K562 (cell line): ENCODE results near the gene HLA-E. TPM values are rescaled to one million over a fixed set of nuclear protein-coding genes. Genes with fewer than 3 reads are reported as not detected.

ENCODE experiments used
- BACH1 ChIP-seq: fragments of 200-800 bp; sonication (Bioruptor generic); IDR thresholded peaks from 2 replicates; pipeline ENCODE4 v1.6.1; 2016; ENCODE audit warnings: missing genetic modification characterization, missing compliant biosample characterization
- BRD9 ChIP-seq: fragments of 450-650 bp; IDR thresholded peaks from 2 replicates; pipeline ENCODE4 v1.6.1; 2018; ENCODE audit warnings: low read depth; ENCODE audit not compliant: partially characterized antibody
- ETV6 ChIP-seq, 3 experiments: fragments of 150-350 bp in 1 of 3; sonication (generic) in 1 of 3; formaldehyde crosslinking in 1 of 3; IDR thresholded peaks; 2 replicates each; pipeline versions ENCODE4 v1.6.1 to v1.8.0; 2014 to 2022; ENCODE audit warnings: borderline replicate concordance in 2 of 3, low read depth in 2 of 3, antibody characterized with exemption in 1 of 3, low read length in 1 of 3, mild to moderate bottlenecking in 1 of 3, missing genetic modification reagents in 1 of 3
- EWSR1 ChIP-seq: fragments of 450-650 bp; IDR thresholded peaks from 2 replicates; pipeline ENCODE4 v1.6.1; 2018; ENCODE audit warnings: borderline replicate concordance, mild to moderate bottlenecking, low read depth, moderate library complexity; ENCODE audit not compliant: partially characterized antibody
- FOSL1 ChIP-seq: fragments of 200-800 bp; sonication (Bioruptor generic); conservative IDR thresholded peaks from 2 replicates; pipeline ENCODE4 v1.6.1; 2016; ENCODE audit warnings: missing genetic modification characterization, missing compliant biosample characterization
- HLTF ChIP-seq: fragments of 450-650 bp; IDR thresholded peaks from 2 replicates; pipeline ENCODE4 v1.6.1; 2016
- JUND ChIP-seq, 2 experiments: IDR thresholded peaks; 2 replicates in 1 of 2; 3 replicates in 1 of 2; pipeline ENCODE4 v1.6.1; 2011; ENCODE audit warnings: borderline replicate concordance in 2 of 2, low read depth in 2 of 2, low read length in 2 of 2, improper control_type of control experiment in 1 of 2, missing biosample characterization in 1 of 2, missing genetic modification characterization in 1 of 2, missing genetic modification reagents in 1 of 2
- NFXL1 ChIP-seq: fragments of 450-650 bp; formaldehyde crosslinking; IDR thresholded peaks from 2 replicates; pipeline ENCODE4 v1.4.0; 2021; ENCODE audit warnings: mild to moderate bottlenecking
- NFYB ChIP-seq: IDR thresholded peaks from 2 replicates; pipeline ENCODE4 v1.6.1; 2011; ENCODE audit warnings: mild to moderate bottlenecking, moderate library complexity; ENCODE audit not compliant: insufficient read length; ENCODE audit errors: extremely low read depth
- OTX1 ChIP-seq: fragments of 450-650 bp; formaldehyde crosslinking; IDR thresholded peaks from 2 replicates; pipeline ENCODE4 v1.4.0; 2022; ENCODE audit warnings: mild to moderate bottlenecking
- SMAD3 ChIP-seq: fragments of 450-650 bp; formaldehyde crosslinking; conservative IDR thresholded peaks from 2 replicates; pipeline ENCODE4 v1.4.0; 2020; ENCODE audit warnings: mild to moderate bottlenecking
- SRSF1 ChIP-seq: fragments of 200-400 bp; formaldehyde crosslinking; IDR thresholded peaks from 2 replicates; pipeline ENCODE4 v1.6.1; 2017; ENCODE audit warnings: mild to moderate bottlenecking, low read depth, low read length, moderate library complexity
- STAT5B ChIP-seq: fragments of 250-450 bp; sonication (Bioruptor Pico); IDR thresholded peaks from 2 replicates; pipeline ENCODE4 v1.8.0; 2021; ENCODE audit warnings: mild to moderate bottlenecking, inconsistent platforms
- ZNF354B ChIP-seq: fragments of 250-450 bp; sonication (Bioruptor Pico); IDR thresholded peaks from 2 replicates; pipeline ENCODE4 v1.4.0; 2020
- ZNF668 ChIP-seq: fragments of 250-450 bp; sonication (Bioruptor Pico); IDR thresholded peaks from 2 replicates; pipeline ENCODE4 v1.8.0; 2022; ENCODE audit warnings: mild to moderate bottlenecking, inconsistent platforms
- polyA plus RNA-seq, 8 experiments: library from polyadenylated mRNA; depleted of rRNA in 4 of 8; stranded (reverse) in 5 of 8; unstranded in 3 of 8; fragments of >200 nt; fragmentation: Nextera tagmentation in 2 of 8; fragmentation: Illumina TruSeq in 1 of 8; extraction: Ambion mirVana in 2 of 8; extraction: Trizol in 1 of 8; gene quantifications; 2 replicates each; pipeline versions ENCODE4 v1.2.1 to v1.2.3, GENCODE V29; 2011 to 2014; ENCODE audit warnings: inconsistent platforms in 1 of 8, missing spikeins in 1 of 8
- total RNA-seq, 7 experiments: library from RNA; depleted of rRNA in 6 of 7; stranded (reverse); fragments of >200 nt in 6 of 7; fragmentation: Illumina TruSeq in 2 of 7; extraction: Trizol in 2 of 7; gene quantifications; 2 replicates each; pipeline versions ENCODE4 v1.2.1 to v1.2.3, GENCODE V29; 2011 to 2021; ENCODE audit warnings: low replicate concordance in 1 of 7
- TF ChIP-seq, protein P1 (sequence below), 2 experiments: IDR thresholded peaks; 2 replicates each; pipeline ENCODE4 v1.6.1; 2011; ENCODE audit warnings: borderline replicate concordance in 1 of 2, control low read depth in 1 of 2, low read depth in 1 of 2, low read length in 1 of 2, mild to moderate bottlenecking in 1 of 2, mixed read lengths in 1 of 2, moderate library complexity in 1 of 2; ENCODE audit not compliant: insufficient read depth in 1 of 2, insufficient read length in 1 of 2, poor library complexity in 1 of 2, severe bottlenecking in 1 of 2; ENCODE audit errors: extremely low read depth in 1 of 2
- TF ChIP-seq, protein P2 (sequence below), 2 experiments: fragments of 250-450 bp in 1 of 2; fragments of 450-650 bp in 1 of 2; sonication (Bioruptor Pico) in 1 of 2; IDR thresholded peaks; 2 replicates each; pipeline versions ENCODE4 v1.6.1 to v1.8.0; 2016 to 2021; ENCODE audit warnings: mild to moderate bottlenecking in 2 of 2, moderate library complexity in 2 of 2, missing compliant biosample characterization in 1 of 2, missing genetic modification characterization in 1 of 2
- TF ChIP-seq, protein P3 (sequence below): fragments of 250-450 bp; sonication (Bioruptor Pico); IDR thresholded peaks from 2 replicates; pipeline ENCODE4 v1.8.0; 2022; ENCODE audit warnings: inconsistent platforms, mild to moderate bottlenecking, moderate library complexity, borderline replicate concordance
- TF ChIP-seq, protein P4 (sequence below): sonication (generic); formaldehyde crosslinking; IDR thresholded peaks from 2 replicates; pipeline ENCODE4 v1.8.0; 2022; ENCODE audit warnings: mild to moderate bottlenecking, missing genetic modification reagents, borderline replicate concordance

HLA-E gene
- total and polyA plus RNA-seq, 9 of the 15 experiments (the other 6 are each of a cell fraction or from before 2014, with no cell fraction given): 3.2 to 39.9 (median 26.8) TPM

DNA sequence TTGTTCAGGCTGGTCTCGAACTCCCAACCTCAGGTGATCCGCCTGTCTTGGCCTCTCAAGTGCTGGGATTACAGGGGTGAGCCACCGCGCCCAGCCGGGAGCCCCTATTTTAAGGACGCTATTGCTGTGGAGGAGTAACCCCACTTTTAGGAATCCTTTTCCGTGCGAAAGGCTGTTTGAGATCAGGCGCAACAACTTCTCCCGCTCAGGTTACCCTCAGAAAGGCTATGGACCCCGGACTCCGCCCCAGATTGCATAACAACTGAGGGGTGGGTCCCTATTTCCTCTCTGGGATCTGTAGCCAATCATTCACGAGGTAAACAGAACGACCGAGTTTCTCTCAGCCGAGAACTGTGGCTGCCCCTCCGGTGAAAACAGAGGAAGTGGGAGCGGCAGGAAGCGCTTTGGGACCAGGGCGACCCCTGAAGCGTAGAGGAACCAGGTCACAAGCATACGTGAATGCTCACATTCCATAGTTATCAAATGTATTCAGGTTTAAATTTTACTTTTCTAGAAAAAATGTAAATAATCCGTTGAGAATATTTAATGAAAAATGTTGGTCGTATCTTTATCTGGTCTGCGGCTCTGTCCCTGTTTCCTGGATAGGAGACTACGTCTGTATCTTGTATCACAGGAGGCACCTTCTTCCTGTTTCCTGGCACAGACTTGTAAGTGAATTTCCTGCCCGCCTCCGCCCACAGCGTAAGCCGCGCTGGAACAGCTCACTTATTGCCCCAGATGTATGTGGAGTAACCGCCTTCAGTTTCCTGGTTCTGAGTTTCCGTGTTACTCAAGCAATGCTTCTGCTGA is 26.8 kb downstream of the HLA-E start (continued):
- no peak for TF ChIP-seq NFXL1 (CRISPR knock-in tag)
- peak; percentile 96 to 99 for TF ChIP-seq ETV6 (IDR thresholded peaks at IDR 0.05; ENCODE audit: borderline replicate concordance in 1 of 2, low read depth in 2 of 2, low read length in 1 of 2)
- TF ChIP-seq ETV6 (CRISPR knock-in tag; IDR thresholded peaks at IDR 0.05; ENCODE audit: borderline replicate concordance): no peak
- no peak for TF ChIP-seq EWSR1
- 0 out of 2 replicates have a peak, but pooled peaks have one; percentile 39 for TF ChIP-seq FOSL1 (tag)
- TF ChIP-seq JUND (IDR thresholded peaks at IDR 0.05; ENCODE audit: borderline replicate concordance, low read depth, low read length): peak; percentile 69
- peak; percentile 58; the same call in 1 of the 3 replicates for TF ChIP-seq JUND (tag; IDR thresholded peaks at IDR 0.05; ENCODE audit: borderline replicate concordance, low read depth, low read length)
- peak; percentile 15 for TF ChIP-seq NFYB
- no peak for TF ChIP-seq SMAD3 (CRISPR knock-in tag)
- peak; percentile 57; the same call in 1 of the 2 replicates for TF ChIP-seq ZNF668 (CRISPR knock-in tag)
- TF ChIP-seq ZNF354B: no peak
- TF ChIP-seq, protein P1, sequence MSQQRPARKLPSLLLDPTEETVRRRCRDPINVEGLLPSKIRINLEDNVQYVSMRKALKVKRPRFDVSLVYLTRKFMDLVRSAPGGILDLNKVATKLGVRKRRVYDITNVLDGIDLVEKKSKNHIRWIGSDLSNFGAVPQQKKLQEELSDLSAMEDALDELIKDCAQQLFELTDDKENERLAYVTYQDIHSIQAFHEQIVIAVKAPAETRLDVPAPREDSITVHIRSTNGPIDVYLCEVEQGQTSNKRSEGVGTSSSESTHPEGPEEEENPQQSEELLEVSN (IDR thresholded peaks at IDR 0.05; ENCODE audit: borderline replicate concordance in 1 of 2, extremely low read depth in 1 of 2, insufficient read depth in 1 of 2, insufficient read length in 1 of 2, low read depth in 1 of 2, low read length in 1 of 2, poor library complexity in 1 of 2, severe bottlenecking in 1 of 2): no peak
- 0 out of 2 replicates have a peak, but pooled peaks have one; percentile 28 for TF ChIP-seq BACH1 (tag)
- TF ChIP-seq SRSF1: no peak
- TF ChIP-seq BRD9: peak; percentile 76
- TF ChIP-seq, protein P2, sequence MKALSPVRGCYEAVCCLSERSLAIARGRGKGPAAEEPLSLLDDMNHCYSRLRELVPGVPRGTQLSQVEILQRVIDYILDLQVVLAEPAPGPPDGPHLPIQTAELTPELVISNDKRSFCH (CRISPR knock-in tag; IDR thresholded peaks at IDR 0.05): no peak
- TF ChIP-seq, protein P2 (tag; IDR thresholded peaks at IDR 0.05): 0 out of 2 replicates have a peak, but pooled peaks have one; percentile 14
- TF ChIP-seq STAT5B (CRISPR knock-in tag): no peak
- no peak for TF ChIP-seq HLTF
- TF ChIP-seq, protein P3, sequence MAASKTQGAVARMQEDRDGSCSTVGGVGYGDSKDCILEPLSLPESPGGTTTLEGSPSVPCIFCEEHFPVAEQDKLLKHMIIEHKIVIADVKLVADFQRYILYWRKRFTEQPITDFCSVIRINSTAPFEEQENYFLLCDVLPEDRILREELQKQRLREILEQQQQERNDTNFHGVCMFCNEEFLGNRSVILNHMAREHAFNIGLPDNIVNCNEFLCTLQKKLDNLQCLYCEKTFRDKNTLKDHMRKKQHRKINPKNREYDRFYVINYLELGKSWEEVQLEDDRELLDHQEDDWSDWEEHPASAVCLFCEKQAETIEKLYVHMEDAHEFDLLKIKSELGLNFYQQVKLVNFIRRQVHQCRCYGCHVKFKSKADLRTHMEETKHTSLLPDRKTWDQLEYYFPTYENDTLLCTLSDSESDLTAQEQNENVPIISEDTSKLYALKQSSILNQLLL (CRISPR knock-in tag): no peak
- TF ChIP-seq, protein P4, sequence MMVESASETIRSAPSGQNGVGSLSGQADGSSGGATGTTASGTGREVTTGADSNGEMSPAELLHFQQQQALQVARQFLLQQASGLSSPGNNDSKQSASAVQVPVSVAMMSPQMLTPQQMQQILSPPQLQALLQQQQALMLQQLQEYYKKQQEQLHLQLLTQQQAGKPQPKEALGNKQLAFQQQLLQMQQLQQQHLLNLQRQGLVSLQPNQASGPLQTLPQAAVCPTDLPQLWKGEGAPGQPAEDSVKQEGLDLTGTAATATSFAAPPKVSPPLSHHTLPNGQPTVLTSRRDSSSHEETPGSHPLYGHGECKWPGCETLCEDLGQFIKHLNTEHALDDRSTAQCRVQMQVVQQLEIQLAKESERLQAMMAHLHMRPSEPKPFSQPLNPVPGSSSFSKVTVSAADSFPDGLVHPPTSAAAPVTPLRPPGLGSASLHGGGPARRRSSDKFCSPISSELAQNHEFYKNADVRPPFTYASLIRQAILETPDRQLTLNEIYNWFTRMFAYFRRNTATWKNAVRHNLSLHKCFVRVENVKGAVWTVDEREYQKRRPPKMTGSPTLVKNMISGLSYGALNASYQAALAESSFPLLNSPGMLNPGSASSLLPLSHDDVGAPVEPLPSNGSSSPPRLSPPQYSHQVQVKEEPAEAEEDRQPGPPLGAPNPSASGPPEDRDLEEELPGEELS (CRISPR knock-in tag): no peak
- no peak for TF ChIP-seq OTX1 (CRISPR knock-in tag)
